WERI-Rb-1 (cell line): ENCODE data around the gene PTPRD.

Source experiments
- DNase-seq: peaks from one replicate; pipeline ENCODE4 v3.0.0-alpha.2; 2020
- H3K27ac ChIP-seq: fragments of 250-450 bp; sonication (Bioruptor Pico); 2 replicates; pipeline ENCODE4 v1.5.1; 2020; ENCODE audit warnings: mild to moderate bottlenecking, moderate library complexity
- H3K27me3 ChIP-seq: fragments of 250-450 bp; sonication (Bioruptor Pico); 2 replicates; pipeline ENCODE4 v1.5.1; 2021; ENCODE audit warnings: mild to moderate bottlenecking, low read depth, moderate library complexity; ENCODE audit not compliant: insufficient read depth, severe bottlenecking
- H3K36me3 ChIP-seq: fragments of 250-450 bp; sonication (Bioruptor Pico); 2 replicates; pipeline ENCODE4 v1.5.1; 2020; ENCODE audit warnings: mild to moderate bottlenecking, moderate library complexity
- H3K4me3 ChIP-seq: 2 replicates; pipeline ENCODE4 v1.5.1; 2011; ENCODE audit warnings: low read depth, mild to moderate bottlenecking, control low read depth, low read length
- H3K9me3 ChIP-seq: fragments of 250-450 bp; sonication (Bioruptor Pico); 2 replicates; pipeline ENCODE4 v1.5.1; 2021; ENCODE audit warnings: mild to moderate bottlenecking, moderate library complexity; ENCODE audit not compliant: severe bottlenecking
- TF ChIP-seq, protein P1 (sequence below): IDR thresholded peaks from 2 replicates; pipeline ENCODE4 v1.5.1; 2011; ENCODE audit warnings: low read depth, mild to moderate bottlenecking, control low read depth, inconsistent platforms, low read length

Gene PTPRD

DNA sequence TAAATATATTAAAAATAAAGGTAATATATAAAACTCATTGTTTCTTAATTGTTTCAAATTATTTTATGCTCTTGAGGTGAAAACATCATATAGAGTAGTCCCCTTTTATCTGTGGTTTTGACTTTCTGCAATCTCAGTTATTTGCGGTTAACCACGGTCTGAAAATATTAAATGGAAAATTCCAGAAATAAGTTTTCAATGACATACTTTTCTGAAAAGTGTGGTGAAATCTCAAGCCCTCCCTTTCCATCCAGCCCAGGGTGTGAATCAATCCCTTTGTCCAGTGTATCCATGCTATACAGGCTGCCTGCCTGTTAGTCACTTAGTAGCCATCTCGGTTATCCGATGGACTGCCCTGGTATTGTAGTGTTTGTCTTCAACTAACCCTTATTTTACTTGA lies 2266.5 kb downstream of the PTPRD start:
- Histone ChIP-seq H3K36me3 (no peaks in the 10 kb centered on the region), H3K27ac (no peak overlapping the region), H3K9me3 (no peaks in the 10 kb centered on the region), H3K27me3 (no peaks in the 10 kb centered on the region), H3K4me3 (no peak overlapping the region)
- no peak for DNase-seq
- TF ChIP-seq, protein P1, sequence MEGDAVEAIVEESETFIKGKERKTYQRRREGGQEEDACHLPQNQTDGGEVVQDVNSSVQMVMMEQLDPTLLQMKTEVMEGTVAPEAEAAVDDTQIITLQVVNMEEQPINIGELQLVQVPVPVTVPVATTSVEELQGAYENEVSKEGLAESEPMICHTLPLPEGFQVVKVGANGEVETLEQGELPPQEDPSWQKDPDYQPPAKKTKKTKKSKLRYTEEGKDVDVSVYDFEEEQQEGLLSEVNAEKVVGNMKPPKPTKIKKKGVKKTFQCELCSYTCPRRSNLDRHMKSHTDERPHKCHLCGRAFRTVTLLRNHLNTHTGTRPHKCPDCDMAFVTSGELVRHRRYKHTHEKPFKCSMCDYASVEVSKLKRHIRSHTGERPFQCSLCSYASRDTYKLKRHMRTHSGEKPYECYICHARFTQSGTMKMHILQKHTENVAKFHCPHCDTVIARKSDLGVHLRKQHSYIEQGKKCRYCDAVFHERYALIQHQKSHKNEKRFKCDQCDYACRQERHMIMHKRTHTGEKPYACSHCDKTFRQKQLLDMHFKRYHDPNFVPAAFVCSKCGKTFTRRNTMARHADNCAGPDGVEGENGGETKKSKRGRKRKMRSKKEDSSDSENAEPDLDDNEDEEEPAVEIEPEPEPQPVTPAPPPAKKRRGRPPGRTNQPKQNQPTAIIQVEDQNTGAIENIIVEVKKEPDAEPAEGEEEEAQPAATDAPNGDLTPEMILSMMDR: no peak

DNA sequence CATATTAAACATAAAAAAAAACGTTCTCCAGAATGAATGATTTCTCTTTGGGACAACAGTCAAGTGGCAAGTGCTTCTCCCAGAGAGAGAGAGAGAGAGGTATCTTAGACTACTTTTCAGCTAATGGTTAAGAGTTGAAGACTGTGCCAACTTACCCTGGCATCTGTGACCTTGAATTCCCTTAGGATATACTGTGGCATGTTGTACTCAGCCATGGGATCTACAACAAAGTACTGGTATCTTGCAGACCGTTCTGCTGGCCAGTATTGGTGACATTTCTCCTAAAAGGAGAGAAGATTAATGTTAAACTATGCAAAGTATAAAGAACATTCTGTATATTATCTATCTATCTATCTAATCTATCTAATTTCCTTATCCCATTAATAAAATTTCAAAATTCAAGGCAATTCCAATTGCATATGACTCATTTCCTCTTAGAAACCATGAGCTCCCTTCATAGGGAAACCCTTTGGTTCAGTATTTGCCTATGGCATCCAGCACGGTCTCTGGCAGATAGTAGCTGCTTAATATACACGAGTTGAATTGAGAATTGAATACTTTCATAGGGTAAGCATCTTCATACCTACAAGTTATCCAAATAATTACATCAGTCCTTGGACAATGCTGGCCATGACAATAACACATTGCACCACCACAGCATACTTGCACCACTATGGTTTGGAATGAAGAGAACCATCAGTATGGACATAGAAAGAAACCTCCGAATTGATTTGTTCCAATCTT lies 2273.9 kb downstream of the PTPRD start:
- no peak overlapping the region for H3K4me3 ChIP-seq
- TF ChIP-seq, protein P1: no peak
- no peak overlapping the region for H3K27ac ChIP-seq
- no peaks in the 10 kb centered on the region for H3K27me3 ChIP-seq
- H3K36me3 ChIP-seq: no peaks in the 10 kb centered on the region
- H3K9me3 ChIP-seq: no peaks in the 10 kb centered on the region
- no peak for DNase-seq

DNA sequence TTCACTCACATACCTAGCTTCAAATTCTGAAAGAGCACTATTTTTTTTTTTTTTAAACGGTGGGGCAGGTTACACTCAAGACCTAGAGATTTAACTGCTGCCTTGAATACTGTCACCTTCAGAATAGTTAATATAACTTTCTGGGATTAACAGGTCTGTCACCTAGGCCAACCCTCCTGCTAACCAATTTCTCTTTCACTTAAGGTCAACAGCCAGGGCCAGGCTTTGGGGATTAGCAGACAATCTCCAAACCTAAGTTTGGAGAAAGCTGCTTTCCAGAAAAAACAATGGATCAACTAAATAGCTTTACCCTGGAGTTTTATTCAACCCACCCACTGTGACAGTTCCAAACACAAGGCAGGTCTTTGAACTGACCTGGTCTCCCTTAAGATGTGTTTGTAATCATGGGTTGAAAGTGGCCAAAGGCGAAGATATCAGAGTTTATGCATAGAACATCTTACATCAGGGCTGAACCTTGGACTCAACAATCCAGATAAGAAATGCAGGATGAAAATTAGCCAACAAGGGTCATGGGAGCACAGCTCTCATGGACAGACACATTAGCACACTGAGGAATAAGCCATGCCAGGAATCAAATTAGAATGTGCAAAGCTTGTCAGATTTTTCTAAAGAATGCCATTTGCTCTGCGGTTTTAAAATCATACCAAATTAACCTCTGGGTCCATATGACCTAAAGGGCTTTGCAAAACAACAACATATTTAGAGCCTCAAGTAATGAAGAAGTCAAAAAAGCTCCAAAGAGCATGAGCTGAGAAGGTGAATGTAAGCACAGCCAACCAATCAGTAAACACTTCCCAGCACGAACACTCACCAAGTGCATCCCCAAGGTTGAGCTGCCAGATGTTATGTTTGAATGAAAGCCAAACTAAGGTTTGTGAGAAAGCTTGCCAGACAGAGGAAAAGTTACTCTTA lies 2274.7 kb downstream of the PTPRD start:
- TF ChIP-seq, protein P1: no peak
- Histone ChIP-seq H3K27me3 (no peaks in the 10 kb centered on the region), H3K9me3 (no peaks in the 10 kb centered on the region), H3K36me3 (no peaks in the 10 kb centered on the region), H3K4me3 (no peak overlapping the region), H3K27ac (no peak overlapping the region)
- peak; percentile 15 for DNase-seq

DNA sequence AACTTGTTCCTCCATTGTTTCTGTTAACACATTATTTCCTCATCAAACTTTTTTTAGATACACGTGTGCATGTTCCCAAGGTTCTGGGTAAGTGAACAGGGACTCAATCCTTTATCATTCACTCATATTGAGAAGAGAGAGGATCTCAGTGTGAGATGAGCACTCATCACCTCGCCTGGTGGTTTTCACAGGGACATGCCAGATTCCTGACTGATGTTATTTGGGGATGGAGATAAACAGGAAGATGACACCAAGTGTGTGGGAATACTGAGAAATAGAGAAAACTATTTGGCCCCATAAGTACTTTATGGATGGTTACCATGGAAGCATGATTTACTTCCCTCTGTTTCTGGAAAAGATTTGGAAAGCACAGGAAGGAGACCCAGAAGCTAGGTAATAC lies 2279.9 kb downstream of the PTPRD start:
- TF ChIP-seq, protein P1: no peak
- Histone ChIP-seq H3K4me3 (no peak overlapping the region), H3K36me3 (no peaks in the 10 kb centered on the region), H3K27ac (no peak overlapping the region), H3K27me3 (no peaks in the 10 kb centered on the region), H3K9me3 (no peaks in the 10 kb centered on the region)
- DNase-seq: no peak

DNA sequence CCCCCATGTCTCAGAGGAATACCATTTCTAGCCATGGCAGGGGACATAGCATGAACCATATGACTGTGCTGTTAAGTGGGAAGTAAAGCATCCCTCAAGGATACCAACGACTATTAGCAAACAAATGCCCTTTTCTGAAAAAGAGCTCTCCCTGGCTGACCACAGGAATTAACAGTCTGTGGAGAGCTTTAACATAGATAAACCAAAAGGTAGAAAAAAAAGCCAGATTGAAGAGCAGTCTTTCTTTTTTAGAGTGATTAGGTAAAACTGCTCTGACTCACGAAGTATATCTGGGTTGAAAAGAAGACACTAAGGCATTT lies 2280.5 kb downstream of the PTPRD start:
- TF ChIP-seq, protein P1: no peak
- no peak overlapping the region for H3K4me3 ChIP-seq
- no peaks in the 10 kb centered on the region for H3K36me3 ChIP-seq
- no peak overlapping the region for H3K27ac ChIP-seq
- no peak for DNase-seq
- H3K9me3 ChIP-seq: no peaks in the 10 kb centered on the region
- H3K27me3 ChIP-seq: no peaks in the 10 kb centered on the region
